Central memory CD4-positive, alpha-beta T cell (primary cell): ENCODE measurements around the gene KCNAB1.

Experiments
- DNase-seq: peaks from one replicate; pipeline ENCODE4 v3.0.0; 2022

KCNAB1 gene

DNA sequence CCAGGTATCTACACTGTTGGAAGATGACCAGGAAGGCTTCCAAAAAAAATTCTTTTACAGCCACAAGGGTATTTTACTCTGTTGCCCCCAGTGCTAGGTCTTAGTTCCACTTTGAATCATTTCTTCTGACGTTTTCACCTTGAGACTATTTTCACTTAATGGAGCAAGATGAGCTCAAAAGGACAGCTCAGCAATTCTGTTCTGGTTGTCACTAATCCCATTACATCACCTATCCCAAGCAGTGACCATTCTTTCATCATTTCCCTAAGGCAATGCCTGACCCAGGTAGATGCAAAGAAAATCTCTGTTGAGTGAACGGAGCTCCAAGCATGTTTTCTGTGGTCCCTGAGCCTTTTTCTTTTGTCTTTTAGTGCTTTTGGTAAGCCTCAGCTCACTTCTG lies 210.0 kb downstream of the KCNAB1 start:
- DNase-seq = no peak

DNA sequence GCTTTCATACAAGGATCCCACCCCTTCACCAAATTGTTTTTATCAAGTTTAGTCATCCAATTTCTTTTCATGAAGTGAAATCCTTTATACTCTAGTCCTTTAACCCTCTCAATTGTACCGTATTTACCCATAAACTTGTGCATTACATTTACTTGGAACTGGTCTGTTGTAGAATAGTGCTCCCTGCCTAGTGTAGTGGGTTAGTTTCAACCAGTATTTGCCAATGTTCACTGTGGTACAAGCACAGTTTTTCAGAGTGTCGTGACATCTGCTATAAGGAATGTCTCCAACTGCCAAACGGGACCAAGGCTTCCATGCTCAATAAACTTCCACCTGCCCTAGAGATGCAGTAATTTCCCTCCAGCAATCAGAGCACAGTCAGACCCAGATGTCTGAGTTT lies 211.9 kb downstream of the KCNAB1 start:
- no peak for DNase-seq

DNA sequence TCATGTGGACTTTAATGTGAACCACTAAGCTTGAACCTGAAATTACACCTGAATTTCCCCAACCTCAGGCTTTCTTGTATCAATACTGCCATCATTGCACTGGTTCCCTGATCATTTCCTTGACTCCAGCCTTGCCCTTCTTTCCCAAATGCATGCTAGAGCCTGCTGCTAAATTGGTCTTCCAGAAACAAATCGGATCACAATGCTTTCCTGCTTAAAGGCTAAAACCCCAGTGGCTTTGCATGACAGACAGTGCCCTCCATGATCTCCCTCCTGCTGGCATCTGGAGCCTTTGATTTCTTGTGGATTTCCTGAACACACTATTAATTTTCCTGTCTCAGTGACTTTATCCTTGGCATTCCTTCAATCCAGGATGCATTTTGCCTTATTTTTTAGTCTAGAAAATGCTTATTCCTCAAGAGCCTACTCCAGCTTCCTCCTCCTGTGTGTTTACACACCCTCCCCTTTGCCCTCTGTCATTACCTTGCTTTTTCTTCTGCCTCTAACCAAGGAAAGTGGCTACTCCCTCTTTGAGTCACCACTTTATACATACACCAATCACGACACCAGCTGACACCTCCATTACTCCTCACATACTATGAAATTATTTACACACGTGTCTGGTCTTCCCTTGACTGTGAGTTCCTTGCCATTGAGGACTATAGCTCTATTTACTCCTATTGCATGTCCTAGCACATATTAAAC lies 214.6 kb downstream of the KCNAB1 start:
- no peak for DNase-seq

DNA sequence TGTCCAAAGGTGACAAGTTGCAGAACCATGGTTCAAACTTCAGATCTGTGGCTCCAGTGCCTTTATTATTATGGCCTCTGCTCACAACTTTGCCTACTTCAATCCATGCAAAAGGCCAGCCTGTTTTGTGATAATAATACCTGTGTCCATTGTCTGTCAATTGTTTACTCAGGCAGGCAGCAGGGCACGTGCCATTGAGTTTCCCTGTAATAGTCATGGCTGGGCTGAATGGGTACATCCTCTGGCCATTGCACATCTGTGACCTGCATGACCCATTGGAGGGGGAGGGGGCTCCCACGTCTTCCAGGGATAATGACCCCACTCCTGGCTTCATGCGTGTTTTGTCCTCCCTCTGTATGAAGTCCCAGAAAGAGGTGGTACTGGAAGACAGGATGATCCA lies 219.1 kb downstream of the KCNAB1 start:
- no peak for DNase-seq

DNA sequence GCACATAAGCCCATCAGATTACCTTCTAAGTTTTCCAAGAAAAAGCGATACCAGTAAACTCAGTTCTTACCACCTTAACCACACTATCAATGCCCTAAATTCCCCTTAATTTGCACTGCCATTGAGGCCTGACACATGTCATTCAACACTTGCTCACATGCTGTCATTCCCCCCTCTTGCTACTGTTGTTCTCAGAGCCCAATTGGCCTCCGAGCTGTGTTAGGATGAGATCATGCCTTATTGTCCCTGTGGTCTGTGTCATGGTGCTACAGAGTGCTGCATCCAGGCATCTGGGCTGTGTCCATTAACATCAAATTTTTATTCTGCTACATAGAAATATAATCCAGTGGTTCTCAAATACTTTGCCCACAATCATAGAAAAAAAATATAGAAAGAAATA lies 221.0 kb downstream of the KCNAB1 start:
- no peak for DNase-seq

DNA sequence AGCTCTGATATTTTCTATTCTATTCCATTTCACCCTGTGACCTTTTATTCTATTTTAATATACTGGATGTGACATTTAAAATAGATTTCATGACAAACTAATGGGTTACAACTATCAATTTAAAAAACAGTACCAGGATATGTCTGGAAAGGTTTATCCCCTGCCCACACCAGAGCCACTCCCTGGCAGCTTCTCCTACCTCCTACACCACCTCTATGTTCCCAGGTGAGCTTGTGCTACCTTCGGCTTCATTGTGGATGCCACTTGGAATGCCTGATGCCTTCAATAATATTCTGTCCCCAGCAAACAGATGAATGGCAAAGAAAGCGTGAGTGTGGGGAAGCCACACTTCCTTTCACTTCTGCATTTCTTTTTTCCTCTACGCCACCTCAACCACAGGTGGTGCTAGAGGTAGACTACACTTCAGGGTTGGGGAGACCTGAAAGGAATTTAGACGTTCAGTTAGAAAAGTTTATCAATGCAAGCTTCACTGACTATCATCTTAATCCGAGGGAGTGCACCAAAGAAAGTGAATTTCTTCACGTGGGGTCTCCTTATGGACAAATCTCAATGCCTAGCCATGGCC lies 221.5 kb downstream of the KCNAB1 start:
- DNase-seq = no peak

DNA sequence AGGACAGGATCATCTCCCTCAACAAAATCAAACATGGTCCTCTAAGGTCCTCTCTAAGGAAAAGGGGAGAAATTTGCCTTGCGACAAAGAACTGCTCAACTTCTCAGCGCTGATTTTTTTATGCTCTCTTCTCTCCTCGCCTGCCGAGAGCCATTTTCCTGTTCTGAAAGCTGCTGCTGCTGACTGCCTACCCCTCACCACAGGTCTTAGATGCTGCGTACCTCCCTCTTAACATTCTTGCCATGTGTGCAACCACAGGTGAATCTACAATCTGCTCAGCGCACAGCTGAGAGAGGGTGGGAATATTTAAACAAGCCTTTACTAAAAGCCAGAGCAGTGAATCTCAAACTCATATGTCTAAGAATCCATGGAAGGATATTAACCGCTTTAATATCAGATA lies 223.8 kb downstream of the KCNAB1 start:
- DNase-seq = no peak

DNA sequence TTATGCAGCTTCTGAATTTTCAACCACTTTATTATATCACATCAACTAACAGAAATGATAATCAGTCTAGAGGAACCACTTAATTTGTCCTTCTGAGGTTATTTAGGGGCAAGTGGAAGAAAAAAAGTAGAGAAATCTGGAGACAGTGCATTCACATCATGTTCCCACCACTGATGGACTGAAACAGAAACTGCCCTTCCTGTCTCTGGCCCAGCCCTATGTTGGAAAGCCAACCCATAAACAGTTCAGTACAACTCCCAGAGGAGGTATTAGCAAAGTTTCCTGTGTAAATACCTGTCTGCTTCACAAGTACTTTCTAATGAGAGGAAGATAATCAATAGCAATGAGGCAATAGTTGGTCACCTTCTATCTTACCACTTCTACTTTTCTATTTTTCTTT lies 228.7 kb downstream of the KCNAB1 start:
- DNase-seq = no peak

DNA sequence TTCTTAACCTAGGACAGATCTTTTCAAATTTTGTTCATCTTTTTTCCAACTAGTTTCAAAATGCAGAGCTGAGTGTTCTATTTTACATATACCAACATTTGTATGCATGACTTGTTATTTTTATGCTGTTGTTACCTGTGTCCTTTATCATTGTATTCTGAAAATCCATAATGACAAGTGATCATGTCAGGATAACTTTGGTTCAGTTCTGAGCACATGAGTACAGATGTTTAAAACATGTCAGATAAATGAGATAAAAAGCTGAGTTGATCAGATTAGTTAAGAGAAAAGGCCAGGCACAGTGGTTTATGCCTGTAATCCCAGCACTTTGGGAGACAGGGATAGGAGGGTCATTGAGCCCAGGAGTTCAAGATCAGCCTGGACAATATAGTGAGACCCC lies 229.6 kb downstream of the KCNAB1 start:
- DNase-seq = no peak

DNA sequence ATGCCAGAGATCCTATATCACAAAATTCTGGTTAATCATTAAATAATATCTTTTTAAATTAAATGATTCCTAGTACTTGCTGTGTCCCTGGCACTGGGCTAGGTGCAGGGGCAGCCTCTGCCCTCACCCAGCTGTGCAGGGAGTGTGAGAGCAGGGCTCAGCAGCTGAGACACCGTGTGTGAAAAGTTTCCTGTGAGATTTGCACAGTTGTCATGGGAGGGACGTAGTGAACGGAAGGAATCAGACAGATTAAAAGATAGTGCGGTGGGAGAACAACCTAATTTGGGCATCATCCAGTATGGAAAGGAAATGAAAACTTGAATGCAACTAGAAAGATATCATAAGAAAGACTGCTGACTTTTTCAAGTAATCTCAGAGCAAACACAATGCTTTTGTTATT lies 230.4 kb downstream of the KCNAB1 start:
- no peak for DNase-seq

DNA sequence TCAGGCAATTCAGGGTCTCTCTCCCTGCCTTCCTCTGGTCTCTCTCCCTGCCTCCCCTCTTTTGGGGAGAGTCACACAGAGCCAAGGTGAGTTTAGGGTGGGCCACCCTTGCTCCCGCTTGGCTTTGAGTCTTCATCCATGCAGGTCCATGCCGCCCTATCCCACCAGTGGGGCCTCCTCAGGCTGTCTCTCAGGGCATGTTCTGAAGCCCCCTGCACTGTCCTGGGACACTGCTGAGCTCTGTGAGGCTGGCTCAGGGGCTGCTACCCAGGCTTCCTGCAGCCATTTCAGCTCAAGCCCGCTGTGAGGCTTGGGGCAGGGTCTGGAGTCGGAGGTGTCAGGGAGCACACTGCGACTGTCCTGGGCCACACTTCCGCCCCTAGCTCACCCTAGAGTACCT lies 231.4 kb downstream of the KCNAB1 start:
- DNase-seq = no peak

DNA sequence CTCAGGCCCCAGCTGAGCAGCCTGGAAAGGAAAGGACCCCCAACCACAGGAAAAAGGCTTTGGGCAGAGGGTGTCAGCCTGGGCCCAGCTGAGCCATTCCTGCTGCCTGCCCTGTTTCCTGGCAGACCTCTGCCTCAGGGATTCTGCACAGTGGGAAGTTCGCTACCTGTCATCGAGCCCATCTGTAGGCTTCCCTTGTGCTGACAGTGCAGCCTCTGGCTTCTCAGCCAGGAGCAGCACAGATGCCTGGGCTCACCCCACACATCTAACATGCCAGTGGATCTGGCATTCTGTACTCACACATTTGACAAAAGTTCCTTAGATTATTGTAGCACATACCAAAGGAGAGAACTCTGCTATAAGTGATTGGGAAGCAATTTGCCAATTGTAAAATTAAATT lies 232.3 kb downstream of the KCNAB1 start:
- DNase-seq = no peak

DNA sequence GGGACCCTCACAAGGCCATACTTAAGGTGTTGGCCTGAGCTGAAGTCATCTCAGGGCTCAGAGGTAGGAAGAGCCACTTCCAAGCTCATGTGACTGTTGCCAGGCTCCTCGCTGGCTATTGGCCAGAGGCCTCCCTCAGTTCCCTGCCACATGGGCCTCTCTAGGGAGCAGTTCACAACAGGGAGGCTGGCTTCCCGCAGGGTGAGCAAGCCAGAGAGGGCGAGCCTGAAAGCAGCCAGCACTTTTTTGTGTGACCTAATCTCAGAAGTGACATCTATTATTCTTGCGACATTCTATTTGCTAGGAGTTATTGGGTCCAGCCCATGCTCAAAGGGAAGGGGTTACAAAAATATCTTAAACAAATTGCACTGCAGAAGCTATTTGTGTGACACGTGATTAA lies 233.2 kb downstream of the KCNAB1 start:
- no peak for DNase-seq

DNA sequence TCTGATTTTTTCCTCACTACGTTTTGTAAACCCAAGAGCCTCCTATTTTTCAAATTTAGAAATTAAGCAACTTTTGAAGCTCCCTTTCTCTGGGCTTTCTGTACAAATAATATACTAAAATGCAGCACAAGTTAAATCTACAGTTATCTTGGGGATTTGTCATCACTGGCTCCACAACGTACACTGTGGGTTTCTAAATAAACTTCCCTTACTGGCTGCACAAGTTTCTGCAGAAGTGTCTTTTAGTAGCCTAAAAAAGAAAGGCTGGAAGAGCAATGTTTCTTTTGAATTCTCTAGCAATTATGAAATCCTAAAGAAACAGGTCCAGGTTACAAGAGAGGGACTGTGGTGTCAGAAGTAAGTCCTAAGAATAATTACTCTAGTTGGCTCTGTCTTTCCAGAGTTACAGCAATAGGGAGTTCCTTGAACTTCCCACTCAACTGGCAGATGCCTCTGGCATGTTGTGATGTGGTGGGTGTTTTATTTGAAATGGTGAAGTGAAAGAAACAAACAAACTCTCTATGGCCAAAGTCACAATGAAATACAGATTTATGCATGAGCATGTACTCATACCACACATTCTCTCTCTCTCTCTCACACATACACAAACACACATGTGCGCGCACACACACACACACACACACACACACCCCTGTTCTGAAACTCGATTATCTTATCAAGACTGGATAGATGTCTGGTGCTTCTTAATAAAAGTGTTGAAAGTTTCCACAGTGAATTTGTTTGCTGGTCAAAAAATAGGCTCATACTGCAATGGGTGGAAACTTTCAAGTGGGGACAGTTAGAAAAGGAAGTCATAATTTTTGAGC lies 236.4 kb downstream of the KCNAB1 start:
- no peak for DNase-seq

DNA sequence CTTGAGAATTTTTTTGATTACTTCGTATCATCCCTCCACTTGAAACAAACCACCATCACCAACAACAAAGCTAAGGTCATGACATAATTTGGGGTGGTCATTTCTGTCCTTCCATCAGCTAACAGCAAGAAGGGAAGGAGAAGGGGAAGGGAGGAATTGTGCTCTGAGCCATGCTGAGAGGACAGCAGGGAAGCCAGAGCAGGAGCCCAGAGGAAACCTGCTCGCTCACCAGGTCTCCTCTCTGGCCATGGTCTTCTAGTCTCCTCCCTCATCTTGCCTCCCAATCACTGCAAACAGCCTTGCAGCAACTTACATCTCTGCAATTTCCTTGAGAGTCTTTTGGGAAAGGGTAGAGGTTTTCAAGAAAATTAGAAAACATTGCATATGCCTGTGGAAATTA lies 237.9 kb downstream of the KCNAB1 start:
- DNase-seq = no peak

DNA sequence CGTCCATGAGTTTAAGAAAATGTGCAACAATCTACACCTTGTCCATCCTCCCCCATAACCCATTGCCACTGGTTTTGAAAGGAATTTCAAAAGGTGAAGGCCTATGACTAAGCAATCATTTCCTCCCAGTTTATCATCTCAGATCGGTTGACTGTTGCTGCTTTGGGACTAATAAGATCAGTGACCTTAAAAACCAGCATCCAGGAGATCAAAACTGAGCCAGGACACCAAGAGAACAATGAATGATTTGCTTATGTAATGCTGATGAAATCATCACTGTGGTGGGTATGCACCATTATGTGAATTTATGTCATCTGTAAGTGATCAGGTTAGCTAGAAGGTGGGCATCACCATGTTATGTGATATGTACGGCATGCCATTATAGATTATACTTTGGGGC lies 239.0 kb downstream of the KCNAB1 start:
- no peak for DNase-seq

DNA sequence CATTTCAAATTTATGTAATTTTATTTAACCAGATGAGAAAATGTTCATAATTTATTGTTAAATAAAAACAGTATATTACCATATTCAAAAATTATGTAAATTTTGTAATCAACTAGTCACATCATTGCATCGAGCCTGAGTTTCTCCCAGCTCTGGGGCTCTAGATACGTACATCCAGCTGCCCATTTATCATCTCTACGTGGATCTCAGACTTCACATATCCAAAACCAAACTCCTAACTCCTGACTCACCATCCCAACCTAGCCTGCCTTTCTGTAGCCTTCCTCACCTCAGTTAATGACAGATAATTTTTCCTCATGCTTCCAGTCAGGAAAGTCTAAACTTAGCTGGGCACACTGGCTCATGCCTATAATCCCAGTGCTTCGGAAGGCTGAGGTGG lies 239.7 kb downstream of the KCNAB1 start:
- DNase-seq = no peak

DNA sequence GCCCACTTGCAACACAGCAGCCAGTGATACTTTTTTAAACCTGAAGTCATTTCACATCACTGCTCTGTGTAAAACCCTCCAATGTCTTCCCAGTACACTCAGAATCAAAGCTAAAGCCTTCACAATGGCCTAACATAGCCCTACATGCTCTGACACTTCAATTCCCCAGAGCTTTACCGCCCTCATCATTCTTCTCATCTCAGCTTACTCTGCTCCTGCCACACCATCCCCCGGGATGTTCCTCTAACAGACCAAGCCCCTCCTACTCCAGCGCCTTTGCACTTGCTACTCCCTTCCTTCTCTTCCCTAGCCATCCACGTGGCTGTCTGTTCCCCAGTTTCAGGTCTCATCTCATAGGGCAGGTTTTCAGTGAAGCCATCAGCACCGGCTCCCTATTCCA lies 240.6 kb downstream of the KCNAB1 start:
- DNase-seq = no peak

DNA sequence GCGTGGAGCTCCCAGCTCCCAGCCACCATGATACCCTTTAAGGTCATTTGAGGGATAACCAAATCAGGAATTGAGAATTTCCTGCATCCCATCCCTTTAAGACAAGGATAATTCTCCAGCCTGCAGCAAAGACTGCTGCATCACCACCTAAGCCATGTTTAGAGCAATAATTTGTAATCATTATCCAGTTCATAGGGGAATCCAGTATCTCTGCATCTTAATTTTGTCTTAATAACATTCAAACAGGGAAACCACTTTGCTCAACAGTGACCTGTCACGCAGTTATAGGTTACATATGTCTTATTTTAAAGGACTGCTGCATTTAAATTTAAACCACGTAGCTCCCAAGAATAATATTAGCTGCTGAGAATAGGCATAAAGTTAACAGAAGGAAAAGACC lies 246.2 kb downstream of the KCNAB1 start:
- DNase-seq = no peak

DNA sequence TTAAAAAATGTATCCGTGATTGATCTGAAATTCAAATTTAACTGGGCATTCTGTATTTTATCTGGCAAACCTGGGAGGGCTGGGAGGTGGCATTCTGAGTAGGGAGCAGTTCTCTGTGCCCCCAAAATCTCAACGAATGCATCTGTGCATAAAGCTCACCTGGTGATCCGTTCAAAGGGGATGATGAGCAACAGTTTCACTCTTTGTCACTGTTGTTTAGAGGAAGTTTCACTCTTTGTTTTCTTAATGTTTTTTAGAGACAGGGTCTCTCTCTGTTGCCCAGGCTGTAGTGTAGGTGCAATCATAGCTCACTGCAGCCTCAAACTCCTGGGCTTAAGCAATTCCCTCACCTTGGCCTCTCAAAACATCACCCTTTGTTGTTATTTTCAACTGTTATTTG lies 247.8 kb downstream of the KCNAB1 start:
- no peak for DNase-seq

DNA sequence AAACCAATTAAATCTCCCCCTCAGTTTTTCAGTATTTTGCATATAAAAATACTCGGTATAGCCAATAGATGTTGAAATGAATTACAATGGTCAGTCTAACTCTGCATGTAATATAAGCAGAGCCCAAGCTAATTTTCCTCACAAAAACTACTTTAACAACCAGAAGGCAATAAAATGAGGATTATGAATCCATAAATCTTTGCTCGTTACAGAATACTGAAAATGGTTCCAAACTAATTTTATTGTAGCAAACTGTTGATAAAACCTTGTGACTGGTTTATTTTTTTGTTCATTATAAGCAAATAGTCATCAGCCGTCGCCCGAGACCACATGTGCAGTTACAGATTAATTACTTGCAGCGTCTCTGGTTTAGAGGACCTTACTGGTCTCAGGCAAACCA lies 251.3 kb downstream of the KCNAB1 start:
- DNase-seq = no peak

DNA sequence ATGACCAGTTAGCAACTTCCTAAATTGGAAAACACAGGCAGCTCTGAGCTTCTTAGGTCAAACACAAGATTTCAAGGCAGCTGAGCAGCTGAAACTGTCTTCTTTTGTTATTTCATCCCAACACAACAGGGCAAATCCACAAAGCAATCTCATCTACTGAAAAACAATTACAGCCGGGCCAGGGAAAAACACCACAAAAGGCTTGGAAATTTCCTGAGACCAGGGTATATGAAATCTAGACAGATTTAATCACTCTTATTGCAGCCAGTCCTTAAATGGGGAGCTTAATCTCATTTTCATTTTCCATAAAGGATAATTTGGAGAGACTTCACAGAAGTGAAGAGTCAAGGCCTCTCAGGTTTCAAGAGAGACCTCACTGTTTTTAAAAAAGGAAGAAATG lies 252.7 kb downstream of the KCNAB1 start:
- no peak for DNase-seq

DNA sequence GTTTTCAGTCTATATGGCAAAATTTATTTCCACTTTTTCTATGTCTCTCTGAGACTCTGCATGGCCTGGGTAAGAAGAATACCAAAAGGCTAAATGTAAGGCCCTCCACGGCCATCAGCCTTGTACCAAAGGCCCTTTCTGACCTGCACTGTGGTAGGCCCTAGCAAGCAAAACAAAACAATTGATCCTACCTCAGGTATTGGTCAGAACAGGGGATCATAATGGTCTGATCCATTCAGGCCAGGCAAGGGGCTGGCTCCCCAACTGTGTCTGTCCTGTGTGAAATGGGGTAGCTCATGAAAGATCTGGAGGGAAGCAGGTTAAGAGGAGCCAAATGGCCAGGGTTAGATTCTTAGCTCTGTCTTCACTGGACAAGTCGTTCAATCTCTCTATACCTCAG lies 253.3 kb downstream of the KCNAB1 start:
- no peak for DNase-seq

DNA sequence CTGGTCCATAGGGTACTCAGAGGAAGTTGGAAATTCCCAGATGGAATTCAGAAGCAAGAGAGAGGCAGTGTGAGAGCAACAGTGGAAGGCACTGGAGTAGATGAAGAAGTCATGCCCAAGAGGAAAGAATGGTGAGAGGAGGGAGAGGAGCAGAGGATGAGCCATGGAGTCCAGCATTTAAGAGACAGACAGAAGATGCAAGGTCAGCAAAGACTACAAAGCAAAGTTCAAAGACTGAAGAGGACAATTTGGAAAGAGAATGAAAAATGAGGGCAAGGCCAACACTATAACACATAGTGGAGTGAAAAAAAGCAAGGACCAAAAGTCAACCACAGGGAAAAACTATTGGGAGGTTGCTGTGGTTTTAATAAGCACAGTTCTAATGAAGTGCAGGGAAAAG lies 255.8 kb downstream of the KCNAB1 start:
- no peak for DNase-seq
